K562 (cell line): Measurements from ENCODE around the gene SHB. TPM values are rescaled to one million over a fixed set of nuclear protein-coding genes. Genes with fewer than 3 reads are reported as not detected.

Experiments used
- ATAC-seq: fragments of 200-7000 bp; cut with Tn5 transposase; 3 replicates; pipeline ENCODE4 v1.9.1; 2020; ENCODE audit warnings: moderate library complexity
- BruUV-seq: library from RNA; stranded (reverse); fragments of 400-500 nt; replicated peaks from 2 replicates; lab custom pipeline; 2021; lab: Mats Ljungman, UMichigan
- CTCF ChIA-PET: fragments of 300-600 bp; formaldehyde crosslinking; extraction: SDS; loops from one replicate; lab custom pipeline; 2021; ENCODE audit warnings: low intra/inter-chr PET ratio; lab: Yijun Ruan, JAX
- POLR2A ChIA-PET: fragments of 300-600, 350-650 bp; sonication (Branson Sonifier 250); formaldehyde crosslinking; extraction: SDS; loops from one replicate; lab custom pipeline; 2021; ENCODE audit warnings: antibody characterized with exemption, inconsistent platforms; lab: Yijun Ruan, JAX
- DNase-seq, 4 experiments: peaks; one replicate each; pipeline versions ENCODE4 v3.0.0 to v3.0.0-alpha.2; 2011 to 2018; ENCODE audit warnings: low spot score in 3 of 4, mixed read lengths in 3 of 4; ENCODE audit errors: extremely low read depth in 1 of 4
- FAIRE-seq: peaks from 2 replicates; lab custom pipeline; 2011; peaks lifted over from hg19 to GRCh38; lab: Jason Lieb, UNC
- H2AFZ ChIP-seq: 2 replicates; pipeline ENCODE4 v1.6.0; 2011; ENCODE audit warnings: low read depth, low read length, control low read depth, inconsistent platforms
- H3K27ac ChIP-seq: fragments of 200-600 bp; 3 replicates; pipeline ENCODE4 v1.8.0; 2011; ENCODE audit warnings: low read depth, mild to moderate bottlenecking, control low read depth, inconsistent platforms, low read length, moderate library complexity, mixed read lengths; ENCODE audit errors: extremely low read depth
- H3K27me3 ChIP-seq, 2 experiments: fragments of 300-600 bp in 1 of 2; 2 replicates in 1 of 2; 3 replicates in 1 of 2; pipeline versions ENCODE4 v1.6.0 to v1.8.0; 2011; ENCODE audit warnings: inconsistent platforms in 2 of 2, low read length in 2 of 2, mild to moderate bottlenecking in 1 of 2, mixed read lengths in 1 of 2, moderate library complexity in 1 of 2; ENCODE audit not compliant: control insufficient read depth in 2 of 2, insufficient read depth in 2 of 2
- H3K36me3 ChIP-seq: fragments of 300-600 bp; 3 replicates; pipeline ENCODE4 v1.8.0; 2011; ENCODE audit warnings: mild to moderate bottlenecking, low read length, inconsistent platforms; ENCODE audit not compliant: control insufficient read depth, insufficient read depth
- H3K4me1 ChIP-seq, 2 experiments: fragments of 200-600 bp in 1 of 2; replicated peaks in 1 of 2; 2 replicates in 1 of 2; 3 replicates in 1 of 2; pipeline versions ENCODE4 v1.5.1 to v1.8.0; 2011; ENCODE audit warnings: inconsistent platforms in 2 of 2, low read length in 2 of 2, mild to moderate bottlenecking in 1 of 2, mixed read lengths in 1 of 2, moderate library complexity in 1 of 2; ENCODE audit not compliant: control insufficient read depth in 2 of 2, insufficient read depth in 2 of 2
- H3K4me2 ChIP-seq: 2 replicates; pipeline ENCODE4 v1.6.1; 2011; ENCODE audit warnings: low read length, control low read depth, inconsistent platforms, mixed read lengths; ENCODE audit not compliant: insufficient read depth
- H3K4me3 ChIP-seq: fragments of 200-600 bp; sonication (generic), shearing (Covaris generic); 2 replicates; pipeline ENCODE4 v1.5.1; 2016; ENCODE audit warnings: control low read depth, inconsistent platforms
- H3K79me2 ChIP-seq: fragments of 200-600 bp; 3 replicates; pipeline ENCODE4 v1.8.0; 2011; ENCODE audit warnings: low read length, inconsistent platforms; ENCODE audit not compliant: control insufficient read depth, insufficient read depth
- H3K9ac ChIP-seq, 2 experiments: 2 replicates each; pipeline versions ENCODE4 v1.6.0 to v1.6.1; 2011; ENCODE audit warnings: low read depth in 2 of 2, low read length in 2 of 2, control low read depth in 1 of 2, inconsistent platforms in 1 of 2, mild to moderate bottlenecking in 1 of 2, mixed read lengths in 1 of 2; ENCODE audit not compliant: insufficient read depth in 1 of 2
- H3K9me1 ChIP-seq: one replicate; pipeline ENCODE4 v1.6.0; 2011; ENCODE audit warnings: inconsistent platforms, mild to moderate bottlenecking, low read length, moderate library complexity; ENCODE audit not compliant: control insufficient read depth, insufficient read depth
- H3K9me3 ChIP-seq: replicated peaks from 2 replicates; pipeline ENCODE4 v1.5.1; 2011; ENCODE audit warnings: low read depth, low read length, inconsistent platforms; ENCODE audit not compliant: control insufficient read depth, insufficient read depth
- H4K20me1 ChIP-seq: replicated peaks from 2 replicates; pipeline ENCODE4 v1.6.1; 2011; ENCODE audit warnings: low read length, inconsistent platforms, mixed read lengths; ENCODE audit not compliant: control insufficient read depth, insufficient read depth
- ARHGAP35 ChIP-seq: fragments of 450-650 bp; IDR thresholded peaks from 2 replicates; pipeline ENCODE4 v1.6.1; 2018; ENCODE audit not compliant: partially characterized antibody
- CHCHD3 ChIP-seq: fragments of 250-450 bp; sonication (Bioruptor Pico); IDR thresholded peaks from 2 replicates; pipeline ENCODE4 v2.1.2; 2022; ENCODE audit warnings: mild to moderate bottlenecking
- CREB3 ChIP-seq: fragments of 450-650 bp; conservative IDR thresholded peaks from 2 replicates; pipeline ENCODE4 v1.6.1; 2016; ENCODE audit warnings: missing genetic modification characterization, low read depth, mild to moderate bottlenecking, missing compliant biosample characterization, moderate library complexity
- ELK3 ChIP-seq: fragments of 450-650 bp; formaldehyde crosslinking; IDR thresholded peaks from 2 replicates; pipeline ENCODE4 v1.4.0; 2020; ENCODE audit warnings: mild to moderate bottlenecking
- KDM1A ChIP-seq, 2 experiments: fragments of 450-650 bp; IDR thresholded peaks; 2 replicates each; pipeline ENCODE4 v1.6.1; 2016; ENCODE audit warnings: mild to moderate bottlenecking in 2 of 2
- LARP7 ChIP-seq: fragments of 450-650 bp; IDR thresholded peaks from 2 replicates; pipeline ENCODE4 v1.6.1; 2016
- MECOM ChIP-seq: fragments of 250-450 bp; sonication (Bioruptor Pico); IDR thresholded peaks from 2 replicates; pipeline ENCODE4 v1.8.0; 2022; ENCODE audit warnings: inconsistent platforms
- MEIS2 ChIP-seq: fragments of 450-650 bp; IDR thresholded peaks from 2 replicates; pipeline ENCODE4 v1.6.1; 2014; ENCODE audit warnings: mild to moderate bottlenecking; ENCODE audit not compliant: partially characterized antibody
- MXD1 ChIP-seq: fragments of 250-450 bp; sonication (Bioruptor Pico); IDR thresholded peaks from 2 replicates; pipeline ENCODE4 v1.8.0; 2021; ENCODE audit warnings: borderline replicate concordance, mild to moderate bottlenecking, moderate library complexity; ENCODE audit not compliant: poor library complexity, severe bottlenecking
- PHF8 ChIP-seq: fragments of 200-600 bp; sonication (generic); IDR thresholded peaks from 2 replicates; pipeline ENCODE4 v1.6.1; 2012; ENCODE audit warnings: mixed run types, mild to moderate bottlenecking, inconsistent platforms, low read length, moderate library complexity, borderline replicate concordance
- RBM15 ChIP-seq: fragments of 200-400 bp; formaldehyde crosslinking; IDR thresholded peaks from 2 replicates; pipeline ENCODE4 v1.6.1; 2018; ENCODE audit warnings: mild to moderate bottlenecking, low read length, moderate library complexity; ENCODE audit not compliant: insufficient read depth
- STAT5A ChIP-seq: IDR thresholded peaks from 2 replicates; pipeline ENCODE4 v1.6.1; 2012; ENCODE audit warnings: low read length, inconsistent platforms, borderline replicate concordance
- TAF1 ChIP-seq: IDR thresholded peaks from 2 replicates; pipeline ENCODE4 v1.6.1; 2011; ENCODE audit warnings: mild to moderate bottlenecking, low read length, moderate library complexity; ENCODE audit not compliant: insufficient read depth, control insufficient read depth, severe bottlenecking; ENCODE audit errors: extremely low read depth
- XRCC5 ChIP-seq: fragments of 200-400 bp; formaldehyde crosslinking; IDR thresholded peaks from 2 replicates; pipeline ENCODE4 v1.6.1; 2017; ENCODE audit warnings: low read depth, mild to moderate bottlenecking, low read length
- ZBTB2 ChIP-seq: fragments of 450-650 bp; IDR thresholded peaks from 2 replicates; pipeline ENCODE4 v1.6.1; 2016; ENCODE audit warnings: antibody characterized with exemption
- WGBS: fragments of 100-300 bp; shearing (Covaris generic); methylation state at CpG from one replicate; pipeline ENCODE4 v1.1.6; 2016; ENCODE audit warnings: low coverage, mixed read lengths; ENCODE audit not compliant: insufficient coverage; ENCODE audit errors: missing lambda C conversion rate; 5-methylcytosine and 5-hydroxymethylcytosine counted together
- in situ Hi-C: fragments of 300-500 bp; cut with MboI; formaldehyde crosslinking; loops from 4 replicates; pipeline ENCODE4 v1.15.0; 2018; ENCODE audit warnings: inconsistent platforms, mixed read lengths
- intact Hi-C: fragments of 100-400 bp; cut with micrococcal nuclease; formaldehyde crosslinking; loops from 2 replicates; pipeline ENCODE4 v1.14.2; 2022
- polyA plus RNA-seq, 8 experiments: library from polyadenylated mRNA; depleted of rRNA in 4 of 8; stranded (reverse) in 5 of 8; unstranded in 3 of 8; fragments of >200 nt; fragmentation: Nextera tagmentation in 2 of 8; fragmentation: Illumina TruSeq in 1 of 8; extraction: Ambion mirVana in 2 of 8; extraction: Trizol in 1 of 8; gene quantifications; 2 replicates each; pipeline versions ENCODE4 v1.2.1 to v1.2.3, GENCODE V29; 2011 to 2014; ENCODE audit warnings: inconsistent platforms in 1 of 8, missing spikeins in 1 of 8
- total RNA-seq, 7 experiments: library from RNA; depleted of rRNA in 6 of 7; stranded (reverse); fragments of >200 nt in 6 of 7; fragmentation: Illumina TruSeq in 2 of 7; extraction: Trizol in 2 of 7; gene quantifications; 2 replicates each; pipeline versions ENCODE4 v1.2.1 to v1.2.3, GENCODE V29; 2011 to 2021; ENCODE audit warnings: low replicate concordance in 1 of 7

The SHB gene
- total and polyA plus RNA-seq, 9 of the 15 experiments (the other 6 are each of a cell fraction or from before 2014, with no cell fraction given), result 0.78 to 16.0 (median 5.3) TPM

GRCh38 chr9:37947471-37947870 lies 121.6 kb downstream of the SHB start (continued):
- no peak for TF ChIP-seq ZBTB2
- TF ChIP-seq XRCC5, result no peak
- no peak for TF ChIP-seq MXD1 (CRISPR knock-in tag)
- no peak for TF ChIP-seq CHCHD3 (CRISPR knock-in tag)
- no peak for TF ChIP-seq MEIS2
- TF ChIP-seq ELK3 (CRISPR knock-in tag), result no peak

- Histone ChIP-seq H3K9me1 (peaks cover 10% of the 10 kb centered on the region), H3K9me3 (no peaks in the 10 kb centered on the region), H3K4me1 (peaks cover 0 to 11% of the 10 kb centered on the region in 2 experiments; a peak in 1 of 5 replicates), H4K20me1 (peaks cover 12% of the 10 kb centered on the region; the same call in 1 of the 2 replicates), H3K9ac (no peak overlapping the region), H3K79me2 (no peaks in the 10 kb centered on the region), H3K4me2 (no peak overlapping the region), H2AFZ (no peak overlapping the region), H3K27ac (no peak overlapping the region), H3K27me3 (no peaks in the 10 kb centered on the region), H3K36me3 (peaks cover 36% of the 10 kb centered on the region; the same call in 2 of the 3 replicates), H3K4me3 (no peak overlapping the region)
- FAIRE-seq (no peak), DNase-seq (no peak), ATAC-seq (no peak)
- intact Hi-C loops (no loop called here), in situ Hi-C loops (no loop called here)
- ChIA-PET CTCF (no interaction called here), POLR2A (interaction anchor here (1.0 kb wide), 2 partner anchors 9 to 10 kb away, joined by 3 to 6 read pairs; no protein-coding TSS in a partner anchor)
- TF ChIP-seq RBM15 (no peak), CREB3 (tag) (no peak), MECOM (CRISPR knock-in tag) (no peak), ARHGAP35 (no peak), KDM1A (IDR thresholded peaks at IDR 0.05) (no peak), TAF1 (no peak), STAT5A (no peak), LARP7 (no peak), PHF8 (no peak)
- 80% methylated on average over 7 of the region's 7 CpGs for WGBS
- BruUV-seq, result no TSS peak
Measured at GRCh38 chr9:37946971-37947370, 122.1 kb downstream of the SHB start.
